GM18951 (cell line): ENCODE measurements around the gene TMEM272.

Experiments used
- POLR2A ChIP-seq: IDR thresholded peaks from 4 replicates; pipeline ENCODE4 v1.6.1; 2011; ENCODE audit warnings: mild to moderate bottlenecking; ENCODE audit not compliant: insufficient read length, insufficient read depth; ENCODE audit errors: extremely low read depth
- in situ Hi-C: fragments of 300-500 bp; cut with MboI; formaldehyde crosslinking; loops from one replicate; pipeline ENCODE4 v1.12.0; 2022; ENCODE audit warnings: low sequenced_read_pairs, mixed read lengths, inconsistent platforms; ENCODE audit not compliant: unreplicated experiment

The TMEM272 gene

DNA sequence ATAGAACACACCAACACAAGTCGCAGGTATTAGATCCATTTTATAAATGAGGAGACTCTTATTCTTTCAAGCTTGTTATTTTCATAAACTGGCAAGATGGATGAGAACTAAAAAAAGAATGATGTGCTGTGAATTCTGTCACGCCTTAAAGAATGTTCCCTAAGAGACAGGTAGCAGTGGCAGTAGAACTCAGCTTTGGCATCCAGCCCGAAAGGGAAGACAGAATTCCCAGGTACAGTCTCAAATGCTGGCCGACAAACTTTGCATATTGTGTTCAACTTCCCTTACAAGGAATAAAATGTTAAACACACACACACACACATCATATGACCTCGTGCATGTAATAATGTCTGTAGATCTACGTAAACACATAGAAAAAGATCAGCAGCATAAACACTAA is 3.2 kb downstream of the TMEM272 start:
- in situ Hi-C loops: no loop called here
- TF ChIP-seq POLR2A: no peak

DNA sequence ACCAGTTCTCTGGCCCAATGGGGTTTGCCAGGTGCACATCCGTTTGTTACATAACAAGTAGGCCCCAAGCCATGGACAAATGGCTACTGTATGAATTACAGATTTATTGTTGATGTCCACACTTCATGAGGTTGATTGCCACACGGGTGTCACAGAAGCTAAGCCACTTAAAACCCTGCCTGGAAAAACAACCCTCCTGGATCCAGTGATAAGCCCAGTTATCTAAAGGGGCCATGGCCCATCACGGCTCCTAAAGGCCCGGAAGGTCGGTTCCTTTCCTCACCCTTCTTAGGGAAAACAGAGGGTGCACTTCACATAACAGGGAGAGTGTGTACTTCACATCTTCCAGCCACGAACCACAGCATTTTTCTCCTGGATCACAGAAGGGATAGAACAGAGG is 4.1 kb downstream of the TMEM272 start:
- no peak for TF ChIP-seq POLR2A
- in situ Hi-C loops: no loop called here

DNA sequence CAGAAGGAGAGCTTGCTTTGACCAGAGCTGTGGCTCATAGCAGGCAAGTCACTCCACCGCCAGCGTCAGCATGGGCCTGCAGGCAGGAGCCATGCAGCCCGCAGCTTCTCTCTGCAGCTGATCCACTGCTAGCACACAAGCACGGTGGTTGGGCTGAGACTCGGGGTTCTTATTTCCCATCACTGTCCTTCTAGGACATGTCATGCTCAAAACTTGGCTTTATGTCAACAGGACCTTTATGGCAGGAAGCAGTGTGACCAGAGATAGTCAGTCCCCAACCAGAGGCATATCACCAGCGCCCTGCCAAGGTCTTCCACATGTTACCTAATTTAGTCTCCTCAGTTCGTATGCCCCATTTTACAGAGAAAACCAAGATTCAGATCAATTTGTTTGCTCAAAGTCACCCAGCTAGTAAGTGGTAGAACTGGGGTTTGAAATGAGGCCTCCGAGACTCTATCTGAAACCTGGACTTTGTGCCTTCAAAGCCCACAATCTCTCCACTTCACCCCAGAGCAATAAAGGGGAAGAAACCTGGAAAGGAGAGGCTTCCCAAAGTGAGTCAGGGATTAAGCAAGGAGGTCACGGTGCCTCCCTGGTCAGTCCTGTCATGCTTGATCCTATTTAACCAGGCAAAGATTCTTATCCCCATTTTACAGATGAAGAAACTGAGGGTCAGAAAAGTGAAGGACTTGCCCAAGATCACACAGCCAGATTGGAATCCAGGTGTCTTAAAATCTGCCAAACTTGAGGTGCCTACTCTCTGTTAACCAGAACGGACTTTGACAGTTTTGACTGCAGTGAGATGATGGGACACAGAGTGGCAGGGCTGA is 5.1 kb downstream of the TMEM272 start:
- TF ChIP-seq POLR2A: no peak
- in situ Hi-C loops: no loop called here

DNA sequence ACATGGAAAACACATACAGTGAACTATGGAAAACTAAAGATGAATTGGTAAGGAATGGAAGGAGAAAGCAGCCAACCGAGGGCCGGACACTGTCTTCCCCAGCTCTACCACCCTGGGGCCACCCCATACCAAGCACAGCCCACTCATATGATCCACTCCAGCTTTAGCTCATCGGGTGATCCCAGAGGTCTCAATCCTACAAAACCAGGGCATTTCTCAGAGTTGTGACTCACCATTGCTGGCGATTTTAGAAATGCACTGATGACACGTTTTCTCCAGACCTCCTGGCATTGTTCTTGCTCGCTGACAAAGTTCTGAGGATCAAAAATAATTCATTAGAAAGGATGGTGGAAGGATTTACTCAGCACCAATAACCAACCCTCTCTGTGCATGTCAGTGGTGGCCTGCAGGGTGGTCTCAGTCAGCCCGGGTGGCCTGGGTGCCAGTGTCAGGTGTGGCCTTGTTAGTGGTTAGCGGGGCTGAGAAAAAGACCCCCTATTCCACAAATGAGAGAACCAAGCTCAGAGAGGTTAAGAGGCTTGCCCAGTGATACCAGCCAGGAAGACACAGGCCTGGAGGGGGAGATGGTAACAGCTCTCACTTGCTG is 6.6 kb downstream of the TMEM272 start:
- in situ Hi-C loops: no loop called here
- no peak for TF ChIP-seq POLR2A

DNA sequence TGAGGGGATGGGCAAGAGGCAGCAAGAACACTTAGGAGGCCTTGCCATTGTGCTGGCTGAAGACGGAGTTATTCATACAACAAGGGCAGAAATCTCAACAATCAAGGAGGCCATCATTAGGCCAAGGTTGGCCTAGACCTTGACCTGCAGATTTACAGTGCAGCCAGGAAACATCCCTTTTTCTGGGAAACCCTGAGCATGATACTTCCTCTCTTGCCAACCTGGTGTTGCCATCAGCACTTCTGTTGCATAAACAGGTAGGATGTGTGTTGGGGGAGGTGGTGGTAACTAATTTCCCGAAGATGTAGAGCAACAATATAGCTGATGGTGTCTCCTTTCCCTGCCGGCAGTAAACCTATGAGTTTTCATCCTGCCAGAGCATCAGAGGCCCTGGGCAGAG is 8.0 kb downstream of the TMEM272 start:
- in situ Hi-C loops: no loop called here
- no peak for TF ChIP-seq POLR2A

DNA sequence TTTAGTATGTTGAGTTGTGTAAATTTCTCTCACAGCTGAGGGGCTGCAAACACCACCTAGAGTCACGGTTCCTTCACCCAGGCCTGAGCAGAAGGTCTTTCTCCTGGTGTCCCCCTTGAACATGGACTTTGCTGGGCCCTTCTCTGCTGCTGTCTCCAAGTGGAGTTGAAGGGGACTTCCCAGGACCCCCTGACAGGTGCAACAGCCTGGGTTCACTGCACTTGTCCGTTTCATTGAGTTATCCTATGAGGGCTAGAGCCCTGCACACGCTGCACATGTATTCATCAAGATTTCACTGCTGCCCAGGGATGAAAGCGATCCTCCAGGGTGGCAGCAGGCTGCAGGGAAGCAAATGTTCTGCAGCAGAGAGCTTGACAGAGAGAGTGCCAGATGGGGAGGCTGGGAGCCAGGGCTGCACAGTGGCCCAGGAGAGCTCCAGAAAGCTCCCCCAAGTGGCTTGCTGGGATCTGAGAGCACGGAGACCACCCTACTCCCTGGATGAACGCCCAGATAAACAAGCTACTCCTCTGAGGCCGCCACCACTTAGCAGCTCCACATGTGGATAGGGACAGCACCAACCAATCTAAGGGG is 10.3 kb downstream of the TMEM272 start:
- in situ Hi-C loops: no loop called here
- TF ChIP-seq POLR2A: no peak

DNA sequence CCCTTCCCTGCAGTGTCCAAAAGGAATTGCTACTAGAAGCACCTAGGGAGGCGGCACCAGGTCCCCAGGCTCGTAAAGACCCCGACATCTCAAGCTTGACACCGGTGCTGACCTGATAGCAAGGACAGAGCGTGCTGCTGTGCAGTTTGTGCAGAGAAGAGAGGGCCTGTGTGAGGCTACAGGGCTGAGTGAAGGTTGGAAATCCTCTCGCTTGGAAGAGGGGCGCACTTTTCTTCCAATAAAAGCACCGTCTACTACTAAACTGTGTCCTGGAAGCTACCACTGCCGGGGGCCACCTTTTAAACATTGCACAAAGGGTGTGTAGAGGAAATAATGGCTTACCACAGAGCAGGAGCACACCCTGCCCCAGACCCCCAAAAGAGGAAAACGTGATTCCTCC is 11.0 kb downstream of the TMEM272 start:
- in situ Hi-C loops: no loop called here
- TF ChIP-seq POLR2A: no peak

DNA sequence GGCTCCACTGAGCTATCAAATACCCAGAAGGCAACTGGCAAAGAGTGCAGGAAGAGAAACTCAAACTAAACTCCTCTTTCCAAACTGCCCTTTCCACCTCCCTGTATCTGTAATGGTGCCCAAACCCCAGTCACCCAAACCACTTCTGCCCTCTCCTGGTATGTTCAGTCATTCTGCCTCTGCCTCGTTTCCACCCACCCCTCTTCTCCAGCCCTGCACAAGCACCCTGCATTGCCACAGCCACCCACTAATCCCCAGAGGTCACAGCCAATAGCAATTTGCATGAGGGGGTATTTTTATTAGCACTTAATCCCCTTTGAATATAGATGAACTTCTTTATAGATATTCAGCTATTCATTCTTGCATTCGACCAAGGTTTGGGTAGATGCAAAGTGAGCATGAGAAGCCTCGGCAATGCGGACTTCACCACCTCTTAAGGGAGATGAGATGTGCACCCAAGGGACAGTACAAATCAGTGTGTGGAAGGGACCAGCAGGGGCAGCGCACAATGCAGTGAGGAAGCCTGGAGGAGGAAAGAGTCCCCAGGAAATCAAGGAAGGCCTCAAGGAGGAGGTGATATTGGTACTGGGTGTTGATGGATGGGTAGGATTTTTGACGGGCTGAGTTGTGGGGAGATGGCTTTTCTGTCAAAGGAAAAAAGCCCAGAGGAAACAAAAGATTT is 12.4 kb downstream of the TMEM272 start:
- in situ Hi-C loops: no loop called here
- TF ChIP-seq POLR2A: no peak

DNA sequence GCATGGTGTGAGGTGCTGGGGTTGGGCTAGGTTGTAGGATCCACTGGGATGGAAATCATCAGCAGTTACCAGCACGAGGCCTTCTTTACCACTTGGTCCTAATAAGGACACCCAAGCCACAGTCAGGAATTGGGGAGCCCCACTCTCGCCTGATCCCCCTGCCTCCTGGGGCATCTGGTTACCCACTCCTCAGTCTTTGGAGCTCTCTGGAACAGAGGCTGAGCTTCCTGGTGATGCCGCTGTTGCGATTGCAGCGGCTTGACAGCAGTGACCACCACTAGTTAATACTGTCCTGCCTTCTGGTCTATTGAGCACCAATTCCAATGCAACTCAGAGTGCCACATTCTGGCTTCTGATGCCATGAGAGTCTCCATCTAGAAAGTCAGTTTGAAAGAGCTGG is 13.5 kb downstream of the TMEM272 start:
- no peak for TF ChIP-seq POLR2A
- in situ Hi-C loops: no loop called here

DNA sequence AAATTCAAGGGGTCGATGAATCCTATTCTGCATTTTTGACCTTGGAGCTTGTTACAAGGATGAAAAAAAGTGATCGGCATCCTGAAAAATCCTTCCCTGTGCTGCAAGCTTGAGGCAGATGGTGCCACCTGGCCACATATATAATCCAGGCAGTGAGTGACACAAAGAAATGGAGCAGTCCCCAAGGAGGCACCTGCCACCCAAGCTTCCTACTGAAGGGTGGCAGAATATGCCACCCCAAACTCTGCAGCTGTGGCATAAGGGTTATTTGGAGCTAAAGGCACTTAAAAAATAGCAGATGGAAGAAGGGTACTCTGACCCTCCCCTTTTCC is 15.4 kb downstream of the TMEM272 start:
- in situ Hi-C loops: no loop called here
- no peak for TF ChIP-seq POLR2A

DNA sequence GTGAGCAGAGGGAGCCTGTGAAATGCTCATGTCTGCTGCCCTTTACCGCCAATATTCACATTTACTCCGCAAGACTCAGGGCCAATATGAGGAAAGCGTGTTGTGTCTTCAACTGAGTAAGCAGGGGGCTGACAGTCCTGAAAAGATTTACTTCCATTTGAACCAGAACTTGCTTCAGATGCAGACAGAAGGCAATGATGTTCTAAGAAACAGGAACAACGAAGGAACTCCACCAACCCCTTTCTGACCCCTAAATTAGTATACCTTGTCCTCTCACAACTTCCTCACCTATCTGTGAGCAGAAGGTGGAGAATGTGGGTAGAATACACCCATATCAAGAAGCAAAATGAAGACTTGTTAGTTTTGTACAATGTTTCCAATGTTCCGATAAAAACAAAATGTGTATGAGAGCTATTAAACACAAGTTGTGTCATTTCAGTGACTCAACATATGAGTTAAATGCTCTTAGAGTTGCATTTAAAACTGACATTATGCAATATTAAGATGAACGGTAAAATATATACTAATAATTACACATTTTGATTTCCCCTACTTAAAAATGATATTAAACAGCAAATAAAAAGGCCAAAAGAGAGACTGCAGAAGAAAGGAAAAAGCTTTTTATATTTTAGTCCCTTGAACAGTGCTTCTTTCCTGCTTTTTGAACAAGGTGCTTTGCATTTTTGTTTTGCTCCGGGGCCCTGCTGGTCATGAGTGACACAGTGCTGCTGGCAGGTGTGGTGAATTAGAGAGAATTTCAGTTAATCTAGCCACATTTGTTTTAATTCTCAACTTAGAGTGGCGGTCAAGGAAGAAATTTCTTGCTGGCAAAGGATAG is 16.0 kb downstream of the TMEM272 start:
- in situ Hi-C loops: no loop called here
- no peak for TF ChIP-seq POLR2A

DNA sequence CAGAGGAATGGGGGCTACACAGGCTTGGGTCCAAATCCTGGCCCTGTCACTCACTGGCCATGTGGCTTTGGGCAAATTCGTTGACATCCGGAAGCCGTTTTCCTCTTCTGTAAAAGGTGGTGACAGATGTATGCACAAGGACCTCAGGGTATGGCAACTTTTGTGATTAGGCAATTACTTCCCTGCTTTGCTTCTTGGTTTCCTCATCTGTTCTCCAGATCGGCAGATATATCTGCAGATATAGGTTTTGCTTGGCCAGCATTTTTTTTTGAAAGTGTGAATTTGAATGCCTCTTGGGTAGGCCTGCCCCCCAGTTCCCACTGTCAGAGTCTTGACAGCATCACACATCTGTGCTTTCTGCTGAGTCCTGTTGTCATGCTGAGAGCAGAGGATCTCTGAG is 17.7 kb downstream of the TMEM272 start:
- TF ChIP-seq POLR2A: no peak
- in situ Hi-C loops: no loop called here

DNA sequence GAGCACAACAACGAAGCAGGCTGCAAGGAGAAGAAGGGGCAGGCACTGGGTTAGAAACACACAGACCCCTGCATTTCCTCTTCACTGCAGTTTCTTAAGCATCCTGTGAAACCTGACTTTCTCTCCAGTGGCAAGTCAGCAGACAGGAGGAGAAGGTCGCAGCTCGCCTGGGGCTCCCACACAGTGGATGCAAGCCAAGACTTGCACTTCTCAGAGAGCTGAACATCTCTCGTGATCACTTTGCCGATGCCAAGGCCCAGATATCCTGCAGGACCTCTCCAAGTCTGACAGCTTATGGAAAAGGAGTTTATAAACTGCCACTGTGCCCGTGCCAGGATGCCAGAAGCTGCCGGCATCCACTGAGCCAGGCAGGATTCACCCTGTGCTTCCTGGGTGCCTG is 18.4 kb downstream of the TMEM272 start:
- no peak for TF ChIP-seq POLR2A
- in situ Hi-C loops: no loop called here
